H1 (cell line): ENCODE data around the gene STX2.

ENCODE experiments used
- BRCA1 ChIP-seq: IDR thresholded peaks from 2 replicates; pipeline ENCODE4 v1.6.1; 2012; ENCODE audit warnings: low read depth, low read length, improper control_type of control experiment
- HDAC6 ChIP-seq: IDR thresholded peaks from one replicate; pipeline ENCODE4 v1.7.1; 2012; ENCODE audit warnings: low read depth, mild to moderate bottlenecking, inconsistent platforms, low read length, moderate library complexity
- SIN3A ChIP-seq, 2 experiments: IDR thresholded peaks in 1 of 2; conservative IDR thresholded peaks in 1 of 2; 2 replicates each; pipeline ENCODE4 v1.6.1; 2011 to 2012; ENCODE audit warnings: low read length in 2 of 2, improper control_type of control experiment in 1 of 2, low read depth in 1 of 2, mild to moderate bottlenecking in 1 of 2
- SUZ12 ChIP-seq: fragments of 200-600 bp; sonication (generic); IDR thresholded peaks from 2 replicates; pipeline ENCODE4 v1.6.1; 2012; ENCODE audit warnings: mild to moderate bottlenecking, inconsistent platforms, low read length, moderate library complexity, mixed read lengths
- TEAD4 ChIP-seq: IDR thresholded peaks from 2 replicates; pipeline ENCODE4 v1.6.1; 2012; ENCODE audit warnings: low read depth, low read length, inconsistent platforms, mixed read lengths
- YY1 ChIP-seq: IDR thresholded peaks from 2 replicates; pipeline ENCODE4 v1.6.1; 2011; ENCODE audit warnings: low read depth, mild to moderate bottlenecking, low read length
- ZNF274 ChIP-seq: IDR thresholded peaks from 2 replicates; pipeline ENCODE4 v1.7.0; 2012; ENCODE audit warnings: low read length, borderline replicate concordance; ENCODE audit errors: extremely low read depth

DNA sequence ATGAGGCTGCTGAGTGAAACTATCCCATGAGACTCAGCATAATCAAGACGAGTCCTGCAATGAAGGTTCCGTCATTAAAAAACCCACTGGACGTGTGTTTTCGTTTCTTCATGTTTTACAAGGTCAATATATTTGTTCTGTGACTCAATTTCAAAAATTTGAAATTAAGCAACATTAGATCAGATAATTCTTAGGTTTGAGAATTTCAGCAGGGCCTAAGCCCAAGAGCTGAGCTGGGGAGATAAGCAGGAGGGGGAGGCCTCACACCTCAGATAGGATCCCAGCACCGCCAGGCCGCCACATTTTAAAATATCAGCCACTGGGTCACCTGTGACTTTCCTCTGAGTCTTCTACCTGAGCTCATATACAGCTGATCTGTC, 13.3 kb downstream of the STX2 start:
- TF ChIP-seq BRCA1 (no peak), SUZ12 (no peak), ZNF274 (no peak), HDAC6 (no peak), SIN3A (conservative IDR thresholded peaks at IDR 0.05 in 1 of 2, IDR thresholded peaks at IDR 0.05 in 1 of 2; ENCODE audit: low read depth in 1 of 2, low read length in 2 of 2) (no peak), TEAD4 (no peak), YY1 (no peak)
